ENCODE results near the gene SEPTIN7.

DNA sequence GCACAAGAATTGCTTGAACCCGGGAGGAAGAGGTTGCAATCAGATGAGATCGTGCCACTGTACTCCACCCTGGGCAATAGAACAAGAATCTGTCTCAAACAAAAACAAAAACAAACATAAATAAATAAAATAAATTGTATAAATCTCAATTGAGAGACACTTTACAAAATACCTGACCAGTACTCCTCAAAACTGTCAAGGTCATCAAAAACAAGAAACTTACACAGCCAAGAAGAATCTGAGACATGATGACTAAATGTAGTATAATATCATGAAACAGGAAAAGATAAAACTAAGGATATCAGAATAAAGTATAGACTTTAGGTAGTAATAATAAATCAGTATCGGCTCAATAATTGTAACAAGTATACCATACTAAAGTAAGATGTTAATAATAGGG, 26.9 kb upstream of the SEPTIN7 start:
- TF ChIP-seq, protein P1, sequence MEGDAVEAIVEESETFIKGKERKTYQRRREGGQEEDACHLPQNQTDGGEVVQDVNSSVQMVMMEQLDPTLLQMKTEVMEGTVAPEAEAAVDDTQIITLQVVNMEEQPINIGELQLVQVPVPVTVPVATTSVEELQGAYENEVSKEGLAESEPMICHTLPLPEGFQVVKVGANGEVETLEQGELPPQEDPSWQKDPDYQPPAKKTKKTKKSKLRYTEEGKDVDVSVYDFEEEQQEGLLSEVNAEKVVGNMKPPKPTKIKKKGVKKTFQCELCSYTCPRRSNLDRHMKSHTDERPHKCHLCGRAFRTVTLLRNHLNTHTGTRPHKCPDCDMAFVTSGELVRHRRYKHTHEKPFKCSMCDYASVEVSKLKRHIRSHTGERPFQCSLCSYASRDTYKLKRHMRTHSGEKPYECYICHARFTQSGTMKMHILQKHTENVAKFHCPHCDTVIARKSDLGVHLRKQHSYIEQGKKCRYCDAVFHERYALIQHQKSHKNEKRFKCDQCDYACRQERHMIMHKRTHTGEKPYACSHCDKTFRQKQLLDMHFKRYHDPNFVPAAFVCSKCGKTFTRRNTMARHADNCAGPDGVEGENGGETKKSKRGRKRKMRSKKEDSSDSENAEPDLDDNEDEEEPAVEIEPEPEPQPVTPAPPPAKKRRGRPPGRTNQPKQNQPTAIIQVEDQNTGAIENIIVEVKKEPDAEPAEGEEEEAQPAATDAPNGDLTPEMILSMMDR (IDR thresholded peaks at IDR 0.05 in 4 of 5, conservative IDR thresholded peaks at IDR 0.05 in 1 of 5): no peak
- no peak for TF ChIP-seq POLR2A (IDR thresholded peaks at IDR 0.05)

Measured in gastrocnemius medialis (tissue), 4 donors.